HFFc6 (cell line): ENCODE results near the gene FAM186B. TPM values are rescaled to one million over a fixed set of nuclear protein-coding genes. Genes with fewer than 3 reads are reported as not detected.
A peak's percentile ranks its signal among the peaks of the same experiment; 100 is the strongest.

Experiments
- DNase-seq: peaks from one replicate; pipeline ENCODE4 v3.0.0-alpha.2; 2018
- H3K27ac Mint-ChIP-seq: 2 replicates; pipeline ENCODE4 v1.8.0; 2020; ENCODE audit warnings: mild to moderate bottlenecking, mixed read lengths
- H3K27me3 Mint-ChIP-seq: 2 replicates; pipeline ENCODE4 v1.8.0; 2021; ENCODE audit warnings: mild to moderate bottlenecking, moderate library complexity, mixed read lengths; ENCODE audit not compliant: insufficient read depth
- H3K36me3 Mint-ChIP-seq: 2 replicates; pipeline ENCODE4 v1.8.0; 2021; ENCODE audit warnings: low read depth, mixed read lengths
- H3K4me1 Mint-ChIP-seq: 2 replicates; pipeline ENCODE4 v1.8.0; 2020; ENCODE audit warnings: low read depth, mixed read lengths
- H3K4me3 Mint-ChIP-seq: 2 replicates; pipeline ENCODE4 v1.8.0; 2020; ENCODE audit warnings: mild to moderate bottlenecking, moderate library complexity, mixed read lengths
- H3K9me3 Mint-ChIP-seq: 2 replicates; pipeline ENCODE4 v1.8.0; 2020; ENCODE audit warnings: mild to moderate bottlenecking, mixed read lengths
- total RNA-seq, 6 experiments: library from RNA; stranded (reverse); fragmentation: NEBNext Ultra II Directional; extraction: Animal tissue kit (Norgen Biotek cat#: 25700); gene quantifications; 2 replicates in 1 of 6; 3 replicates in 5 of 6; pipeline ENCODE4 v1.2.3, GENCODE V29; 2021
- TF ChIP-seq, protein P1 (sequence below): fragments of 200-600 bp; sonication (generic); IDR thresholded peaks from 2 replicates; pipeline ENCODE4 v1.5.0; 2021; ENCODE audit warnings: antibody characterized with exemption, mild to moderate bottlenecking

The FAM186B gene
- total RNA-seq, 6 experiments from 2014 or later: 0.21 to 0.46 (median 0.31) TPM

DNA sequence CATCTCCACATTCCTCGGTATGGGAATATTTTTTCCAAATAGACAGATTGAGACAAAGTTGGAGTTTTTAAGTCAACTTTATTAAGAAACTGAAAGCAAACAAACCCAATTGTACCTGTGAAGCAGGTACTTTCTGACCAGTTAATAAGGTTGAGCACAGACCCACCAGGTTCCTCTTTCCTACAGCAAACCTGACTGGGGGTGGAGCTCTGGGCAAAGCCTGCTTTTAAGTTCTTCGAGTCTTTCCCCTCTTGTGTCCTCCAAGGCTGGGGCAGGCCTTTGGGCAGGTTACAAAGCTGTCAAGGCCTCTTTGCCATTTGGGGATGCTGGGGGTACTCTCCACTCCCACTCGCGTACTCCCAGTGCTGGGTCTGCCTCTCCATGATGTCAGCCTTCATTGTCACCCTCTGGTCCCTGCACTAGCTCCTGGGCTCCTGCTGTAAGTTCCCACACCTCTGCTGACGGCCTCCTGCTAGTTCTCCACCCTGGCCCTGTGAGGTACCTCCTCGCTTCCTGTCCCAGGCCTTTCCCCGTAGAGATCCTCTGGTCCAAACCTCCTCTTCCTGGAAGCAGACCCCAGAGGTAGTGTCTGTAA is 63.4 kb downstream of the FAM186B start:
- DNase-seq: no peak
- Mint-ChIP-seq H3K4me3 (no peak overlapping the region), H3K27me3 (peaks cover 40% of the 10 kb centered on the region), H3K27ac (no peak overlapping the region), H3K36me3 (no peaks in the 10 kb centered on the region), H3K9me3 (no peaks in the 10 kb centered on the region), H3K4me1 (peaks cover 6% of the 10 kb centered on the region; the same call in 1 of the 2 replicates)
- TF ChIP-seq, protein P1, sequence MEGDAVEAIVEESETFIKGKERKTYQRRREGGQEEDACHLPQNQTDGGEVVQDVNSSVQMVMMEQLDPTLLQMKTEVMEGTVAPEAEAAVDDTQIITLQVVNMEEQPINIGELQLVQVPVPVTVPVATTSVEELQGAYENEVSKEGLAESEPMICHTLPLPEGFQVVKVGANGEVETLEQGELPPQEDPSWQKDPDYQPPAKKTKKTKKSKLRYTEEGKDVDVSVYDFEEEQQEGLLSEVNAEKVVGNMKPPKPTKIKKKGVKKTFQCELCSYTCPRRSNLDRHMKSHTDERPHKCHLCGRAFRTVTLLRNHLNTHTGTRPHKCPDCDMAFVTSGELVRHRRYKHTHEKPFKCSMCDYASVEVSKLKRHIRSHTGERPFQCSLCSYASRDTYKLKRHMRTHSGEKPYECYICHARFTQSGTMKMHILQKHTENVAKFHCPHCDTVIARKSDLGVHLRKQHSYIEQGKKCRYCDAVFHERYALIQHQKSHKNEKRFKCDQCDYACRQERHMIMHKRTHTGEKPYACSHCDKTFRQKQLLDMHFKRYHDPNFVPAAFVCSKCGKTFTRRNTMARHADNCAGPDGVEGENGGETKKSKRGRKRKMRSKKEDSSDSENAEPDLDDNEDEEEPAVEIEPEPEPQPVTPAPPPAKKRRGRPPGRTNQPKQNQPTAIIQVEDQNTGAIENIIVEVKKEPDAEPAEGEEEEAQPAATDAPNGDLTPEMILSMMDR: no peak

DNA sequence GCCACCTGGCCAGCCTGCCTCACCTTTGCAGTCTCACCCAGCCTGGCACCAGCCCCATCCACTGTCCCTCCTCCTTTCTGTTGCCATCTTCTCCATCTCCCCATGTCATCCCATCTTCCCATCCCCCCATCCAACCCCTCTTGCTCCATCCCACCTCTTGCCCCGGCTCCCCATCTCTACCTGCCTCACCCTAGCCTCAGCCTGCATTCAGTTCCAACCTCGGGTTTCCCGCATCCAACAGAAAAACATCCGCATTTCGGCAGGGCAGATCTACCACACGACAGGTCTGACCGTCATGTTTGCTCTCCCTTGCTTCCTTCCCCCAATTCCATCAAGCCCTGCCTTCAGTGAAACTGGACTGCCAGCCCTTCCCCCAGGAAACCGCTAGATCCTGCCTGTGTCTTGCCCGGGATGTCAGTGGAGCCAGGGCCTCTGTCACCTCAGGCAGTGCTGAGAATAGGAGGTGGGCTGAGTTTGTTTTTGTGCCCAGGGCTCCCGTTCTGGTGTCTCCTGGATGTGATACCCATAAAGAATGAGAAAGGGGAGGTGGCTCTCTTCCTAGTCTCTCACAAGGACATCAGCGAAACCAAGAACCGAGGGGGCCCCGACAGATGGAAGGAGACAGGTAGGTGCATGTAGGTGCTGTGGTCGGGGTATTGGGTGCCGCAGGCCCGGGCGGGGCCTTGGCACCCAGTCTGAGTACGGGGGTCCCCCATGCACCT is 64.1 kb downstream of the FAM186B start:
- no peak overlapping the region for H3K27ac Mint-ChIP-seq
- peaks cover 38% of the 10 kb centered on the region for H3K27me3 Mint-ChIP-seq
- TF ChIP-seq, protein P1: no peak
- no peak for DNase-seq
- H3K36me3 Mint-ChIP-seq: no peaks in the 10 kb centered on the region
- peaks cover 13% of the 10 kb centered on the region; the same call in 1 of the 2 replicates for H3K4me1 Mint-ChIP-seq
- H3K9me3 Mint-ChIP-seq: no peaks in the 10 kb centered on the region
- H3K4me3 Mint-ChIP-seq: no peak overlapping the region

DNA sequence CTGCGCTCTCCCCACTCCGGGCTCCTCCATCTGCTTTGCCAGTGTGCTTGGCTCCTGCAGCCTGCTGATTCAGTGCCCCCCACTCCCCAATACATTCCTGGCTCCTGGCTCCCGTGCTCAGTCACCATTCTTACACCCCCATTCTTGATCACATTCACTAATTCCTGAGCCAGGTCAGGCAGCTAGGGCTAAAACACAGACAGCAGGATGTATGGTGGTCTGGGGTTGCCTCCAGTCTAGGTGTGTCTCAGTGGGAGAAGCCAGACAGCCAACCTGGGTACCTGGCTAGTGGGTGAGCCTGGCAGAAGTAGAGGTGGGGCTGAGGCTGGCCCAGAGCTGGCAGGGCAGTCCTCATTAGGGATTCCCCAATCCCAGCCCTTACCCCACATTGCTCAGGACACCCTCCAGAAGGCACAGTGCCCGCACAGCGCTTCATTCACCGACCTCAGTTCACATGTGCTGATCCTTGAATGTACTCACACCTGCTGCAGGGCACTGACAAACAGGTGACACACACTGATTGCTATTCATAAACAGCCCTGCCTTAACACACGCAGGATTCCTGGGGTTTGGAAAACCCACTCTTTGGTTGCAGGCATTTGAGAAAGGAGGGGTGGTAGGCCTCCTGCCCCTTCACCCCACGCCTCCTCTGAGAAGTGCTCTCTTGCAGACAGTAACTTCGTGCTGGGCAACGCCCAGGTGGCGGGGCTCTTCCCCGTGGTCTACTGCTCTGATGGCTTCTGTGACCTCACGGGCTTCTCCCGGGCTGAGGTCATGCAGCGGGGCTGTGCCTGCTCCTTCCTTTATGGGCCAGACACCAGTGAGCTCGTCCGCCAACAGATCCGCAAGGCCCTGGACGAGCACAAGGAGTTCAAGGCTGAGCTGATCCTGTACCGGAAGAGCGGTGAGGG is 65.0 kb downstream of the FAM186B start:
- no peaks in the 10 kb centered on the region for H3K9me3 Mint-ChIP-seq
- no peak overlapping the region for H3K4me3 Mint-ChIP-seq
- H3K4me1 Mint-ChIP-seq: peaks cover 21% of the 10 kb centered on the region
- TF ChIP-seq, protein P1: no peak
- H3K27me3 Mint-ChIP-seq: peaks cover 37% of the 10 kb centered on the region
- no peak overlapping the region for H3K27ac Mint-ChIP-seq
- DNase-seq: no peak
- no peaks in the 10 kb centered on the region for H3K36me3 Mint-ChIP-seq

DNA sequence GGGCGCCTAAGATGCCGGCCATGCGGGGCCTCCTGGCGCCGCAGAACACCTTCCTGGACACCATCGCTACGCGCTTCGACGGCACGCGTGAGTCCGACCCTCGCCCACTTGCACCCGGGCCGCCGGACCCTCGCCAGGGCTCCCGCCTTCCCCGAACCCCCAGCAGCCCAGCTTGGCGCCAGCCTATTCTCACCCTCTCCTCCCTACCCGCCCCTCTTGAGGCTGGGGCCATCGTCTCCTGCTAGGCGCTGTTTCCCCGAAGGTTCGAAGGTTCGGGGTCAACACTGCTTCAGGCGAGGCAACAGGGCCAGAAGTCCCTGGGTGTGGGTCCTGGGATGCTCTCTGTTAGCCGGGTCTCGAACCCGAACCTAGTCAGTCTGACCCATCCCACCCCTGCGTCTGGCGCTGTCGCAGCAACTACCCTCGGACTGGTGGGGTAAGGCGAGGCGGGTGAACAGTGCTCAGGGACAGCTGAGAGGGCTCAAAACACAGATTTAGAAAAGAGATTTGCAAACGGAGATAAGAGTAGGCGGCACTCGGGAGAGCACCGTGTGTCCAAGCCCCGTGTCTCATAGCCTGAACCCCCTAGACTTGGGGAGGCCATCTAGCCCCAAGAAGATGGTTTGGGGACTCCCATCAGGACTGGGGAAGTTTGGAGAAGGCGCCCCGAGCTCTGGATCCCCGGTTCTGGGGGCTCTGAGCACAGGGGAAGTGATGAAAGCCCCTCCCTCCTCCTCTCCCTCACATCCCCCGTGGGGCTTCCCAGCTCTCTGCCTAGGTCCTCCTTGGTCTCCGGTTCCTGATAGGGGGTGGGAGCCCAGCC is 65.8 kb downstream of the FAM186B start:
- Mint-ChIP-seq H3K9me3 (no peaks in the 10 kb centered on the region), H3K27me3 (peaks cover 32% of the 10 kb centered on the region), H3K27ac (no peak overlapping the region), H3K36me3 (no peaks in the 10 kb centered on the region), H3K4me3 (0 out of 2 replicates have a peak overlapping the region, but pooled peaks have one; percentile 7), H3K4me1 (peaks cover 27% of the 10 kb centered on the region)
- TF ChIP-seq, protein P1: no peak
- no peak for DNase-seq
